ENCODE measurements around the gene PTPN4.

PTPN4 gene

GRCh38 chr2:119769645-119770044 is 9.9 kb downstream of the PTPN4 start:
- H3K4me3 ChIP-seq (replicated peaks; ENCODE audit: insufficient read depth, low read length): no peak overlapping the region
- H3K27ac ChIP-seq (replicated peaks): no peak overlapping the region
- TF ChIP-seq POLR2AphosphoS5 (IDR thresholded peaks at IDR 0.05; ENCODE audit: low read depth) (no peak), REST (IDR thresholded peaks at IDR 0.05; ENCODE audit: insufficient replicate concordance, low read depth) (no peak), SPI1 (IDR thresholded peaks at IDR 0.05; ENCODE audit: borderline replicate concordance, low read depth) (no peak), GABPA (IDR thresholded peaks at IDR 0.05; ENCODE audit: low read depth) (no peak), CTCF (IDR thresholded peaks at IDR 0.05; ENCODE audit: insufficient read depth, low read length) (no peak)
- no peak for DNase-seq (ENCODE audit: low read depth in 1 of 2, low spot score in 1 of 2)
- H3K27me3 ChIP-seq (ENCODE audit: insufficient read depth, poor library complexity, severe bottlenecking): no peaks in the 10 kb centered on the region

GRCh38 chr2:119771331-119771730 is 11.6 kb downstream of the PTPN4 start:
- Histone ChIP-seq H3K27me3 (ENCODE audit: insufficient read depth, poor library complexity, severe bottlenecking) (no peaks in the 10 kb centered on the region), H3K27ac (replicated peaks) (no peak overlapping the region), H3K4me3 (replicated peaks; ENCODE audit: insufficient read depth, low read length) (no peak overlapping the region)
- no peak for DNase-seq (ENCODE audit: low read depth in 1 of 2, low spot score in 1 of 2)
- no peak for TF ChIP-seq SPI1 (IDR thresholded peaks at IDR 0.05; ENCODE audit: borderline replicate concordance, low read depth)
- no peak for TF ChIP-seq REST (IDR thresholded peaks at IDR 0.05; ENCODE audit: insufficient replicate concordance, low read depth)
- no peak for TF ChIP-seq POLR2AphosphoS5 (IDR thresholded peaks at IDR 0.05; ENCODE audit: low read depth)
- TF ChIP-seq GABPA (IDR thresholded peaks at IDR 0.05; ENCODE audit: low read depth): no peak
- TF ChIP-seq CTCF (IDR thresholded peaks at IDR 0.05; ENCODE audit: insufficient read depth, low read length): no peak

GRCh38 chr2:119772128-119772527 is 12.4 kb downstream of the PTPN4 start:
- no peaks in the 10 kb centered on the region for H3K27me3 ChIP-seq (ENCODE audit: insufficient read depth, poor library complexity, severe bottlenecking)
- TF ChIP-seq CTCF (IDR thresholded peaks at IDR 0.05; ENCODE audit: insufficient read depth, low read length) (no peak), SPI1 (IDR thresholded peaks at IDR 0.05; ENCODE audit: borderline replicate concordance, low read depth) (no peak), REST (IDR thresholded peaks at IDR 0.05; ENCODE audit: insufficient replicate concordance, low read depth) (no peak), GABPA (IDR thresholded peaks at IDR 0.05; ENCODE audit: low read depth) (no peak)
- no peak overlapping the region for H3K4me3 ChIP-seq (replicated peaks; ENCODE audit: insufficient read depth, low read length)
- no peak for DNase-seq (ENCODE audit: low read depth in 1 of 2, low spot score in 1 of 2)
- H3K27ac ChIP-seq (replicated peaks): no peak overlapping the region
